KMS-11 (cell line): ENCODE data around the gene CIPC.

Experiments used
- H2AFZ ChIP-seq: fragments of 200-600 bp; sonication (generic); 2 replicates; pipeline ENCODE4 v1.6.1; 2016; ENCODE audit warnings: antibody characterized with exemption, mixed run types, low read depth
- H3K27ac ChIP-seq: fragments of 200-600 bp; sonication (generic); 2 replicates; pipeline ENCODE4 v1.6.1; 2016; ENCODE audit warnings: mild to moderate bottlenecking, mixed run types
- H3K27me3 ChIP-seq: fragments of 200-600 bp; sonication (generic); 2 replicates; pipeline ENCODE4 v1.6.1; 2017; ENCODE audit warnings: mild to moderate bottlenecking, low read depth, mixed run types, moderate library complexity; ENCODE audit not compliant: insufficient read depth
- H3K36me3 ChIP-seq: fragments of 200-600 bp; sonication (generic); 2 replicates; pipeline ENCODE4 v1.6.1; 2017; ENCODE audit warnings: mild to moderate bottlenecking, mixed run types; ENCODE audit not compliant: insufficient read depth
- H3K4me1 ChIP-seq: fragments of 200-600 bp; sonication (generic); 2 replicates; pipeline ENCODE4 v1.6.1; 2016; ENCODE audit warnings: mild to moderate bottlenecking, low read depth, mixed run types; ENCODE audit not compliant: poor library complexity, severe bottlenecking
- H3K4me2 ChIP-seq: fragments of 200-600 bp; sonication (generic); 2 replicates; pipeline ENCODE4 v1.7.0; 2016; ENCODE audit warnings: mild to moderate bottlenecking, mixed run types
- H3K4me3 ChIP-seq: fragments of 200-600 bp; sonication (generic); IDR thresholded peaks from 2 replicates; pipeline ENCODE4 v1.6.1; 2017; ENCODE audit warnings: low read depth, low read length, mixed read lengths; ENCODE audit not compliant: insufficient read depth
- H3K79me2 ChIP-seq: fragments of 200-600 bp; sonication (generic); 2 replicates; pipeline ENCODE4 v1.6.1; 2016; ENCODE audit warnings: low read depth, mixed run types; ENCODE audit not compliant: insufficient read depth
- H3K9ac ChIP-seq: fragments of 200-600 bp; sonication (generic); 2 replicates; pipeline ENCODE4 v1.6.1; 2016; ENCODE audit warnings: mild to moderate bottlenecking, mixed run types
- H4K20me1 ChIP-seq: fragments of 200-600 bp; sonication (generic); 2 replicates; pipeline ENCODE4 v1.6.1; 2016; ENCODE audit warnings: mild to moderate bottlenecking, mixed run types; ENCODE audit not compliant: insufficient read depth
- TF ChIP-seq, protein P1 (sequence below): fragments of 200-600 bp; sonication (generic); conservative IDR thresholded peaks from 2 replicates; pipeline ENCODE4 v1.6.1; 2017; ENCODE audit warnings: low read depth, mild to moderate bottlenecking, antibody characterized with exemption, low read length, moderate library complexity, mixed read lengths

Gene CIPC

DNA sequence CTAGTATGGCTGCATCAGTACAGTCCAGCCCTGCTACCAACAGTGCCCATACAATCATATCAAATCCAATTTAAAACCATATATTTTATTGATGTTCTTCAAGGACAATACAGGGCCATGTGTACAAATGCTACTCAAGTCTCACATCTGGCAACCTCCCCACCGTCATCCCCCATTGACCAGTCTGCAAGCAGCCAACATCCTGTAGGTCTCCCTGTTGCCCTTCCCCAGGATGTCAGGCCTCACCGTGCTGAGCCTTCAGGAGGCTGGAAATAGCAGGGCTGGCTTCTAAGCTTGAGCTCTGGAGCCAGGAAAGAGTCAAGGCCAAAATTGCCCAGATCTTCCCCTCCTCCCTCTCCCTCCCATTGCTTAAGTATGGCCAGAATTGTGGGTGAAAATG is 33.1 kb downstream of the CIPC start:
- H3K9ac ChIP-seq, result no peak overlapping the region
- no peak overlapping the region for H3K27ac ChIP-seq
- H3K27me3 ChIP-seq, result peaks cover 28% of the 10 kb centered on the region
- H3K4me3 ChIP-seq, result no peak overlapping the region
- no peaks in the 10 kb centered on the region for H3K4me1 ChIP-seq
- TF ChIP-seq, protein P1, sequence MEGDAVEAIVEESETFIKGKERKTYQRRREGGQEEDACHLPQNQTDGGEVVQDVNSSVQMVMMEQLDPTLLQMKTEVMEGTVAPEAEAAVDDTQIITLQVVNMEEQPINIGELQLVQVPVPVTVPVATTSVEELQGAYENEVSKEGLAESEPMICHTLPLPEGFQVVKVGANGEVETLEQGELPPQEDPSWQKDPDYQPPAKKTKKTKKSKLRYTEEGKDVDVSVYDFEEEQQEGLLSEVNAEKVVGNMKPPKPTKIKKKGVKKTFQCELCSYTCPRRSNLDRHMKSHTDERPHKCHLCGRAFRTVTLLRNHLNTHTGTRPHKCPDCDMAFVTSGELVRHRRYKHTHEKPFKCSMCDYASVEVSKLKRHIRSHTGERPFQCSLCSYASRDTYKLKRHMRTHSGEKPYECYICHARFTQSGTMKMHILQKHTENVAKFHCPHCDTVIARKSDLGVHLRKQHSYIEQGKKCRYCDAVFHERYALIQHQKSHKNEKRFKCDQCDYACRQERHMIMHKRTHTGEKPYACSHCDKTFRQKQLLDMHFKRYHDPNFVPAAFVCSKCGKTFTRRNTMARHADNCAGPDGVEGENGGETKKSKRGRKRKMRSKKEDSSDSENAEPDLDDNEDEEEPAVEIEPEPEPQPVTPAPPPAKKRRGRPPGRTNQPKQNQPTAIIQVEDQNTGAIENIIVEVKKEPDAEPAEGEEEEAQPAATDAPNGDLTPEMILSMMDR, result no peak
- H2AFZ ChIP-seq, result no peak overlapping the region
- H3K36me3 ChIP-seq, result no peaks in the 10 kb centered on the region
- no peaks in the 10 kb centered on the region for H4K20me1 ChIP-seq
- no peaks in the 10 kb centered on the region for H3K79me2 ChIP-seq
- no peak overlapping the region for H3K4me2 ChIP-seq

DNA sequence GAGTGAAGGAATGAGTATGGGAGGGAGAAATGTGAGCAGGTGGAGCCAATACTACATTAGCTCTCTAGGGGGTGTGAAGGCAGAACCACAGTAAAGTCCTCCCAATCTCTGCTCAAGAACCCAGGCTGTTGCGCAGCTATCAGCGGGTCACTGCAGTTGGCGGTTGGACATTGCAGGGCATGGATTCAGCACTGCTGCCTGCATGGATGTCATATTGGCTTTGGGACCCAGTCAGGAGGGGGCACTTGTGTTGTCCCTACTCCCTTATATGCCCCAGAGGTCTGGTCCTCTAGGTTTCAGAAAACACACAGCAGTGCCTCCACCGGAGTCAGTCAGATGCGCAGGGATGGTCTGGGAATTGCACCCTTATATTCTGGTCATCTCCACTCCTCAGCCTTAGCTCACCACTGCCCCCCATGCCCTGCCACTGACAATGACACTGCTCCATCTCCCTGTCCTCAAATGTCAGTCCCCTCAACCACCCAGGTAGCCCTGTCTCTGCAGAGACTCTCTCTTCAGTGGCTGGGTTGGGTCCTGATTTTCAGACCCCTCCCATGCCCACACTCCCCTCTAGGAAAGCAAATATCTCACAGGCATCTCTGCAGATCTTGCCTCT is 33.9 kb downstream of the CIPC start:
- no peaks in the 10 kb centered on the region for H3K4me1 ChIP-seq
- TF ChIP-seq, protein P1, result no peak
- peaks cover 27% of the 10 kb centered on the region for H3K27me3 ChIP-seq
- H4K20me1 ChIP-seq, result no peaks in the 10 kb centered on the region
- no peak overlapping the region for H3K9ac ChIP-seq
- no peak overlapping the region for H3K27ac ChIP-seq
- no peaks in the 10 kb centered on the region for H3K79me2 ChIP-seq
- H3K36me3 ChIP-seq, result no peaks in the 10 kb centered on the region
- H3K4me2 ChIP-seq, result no peak overlapping the region
- H3K4me3 ChIP-seq, result no peak overlapping the region
- no peak overlapping the region for H2AFZ ChIP-seq

DNA sequence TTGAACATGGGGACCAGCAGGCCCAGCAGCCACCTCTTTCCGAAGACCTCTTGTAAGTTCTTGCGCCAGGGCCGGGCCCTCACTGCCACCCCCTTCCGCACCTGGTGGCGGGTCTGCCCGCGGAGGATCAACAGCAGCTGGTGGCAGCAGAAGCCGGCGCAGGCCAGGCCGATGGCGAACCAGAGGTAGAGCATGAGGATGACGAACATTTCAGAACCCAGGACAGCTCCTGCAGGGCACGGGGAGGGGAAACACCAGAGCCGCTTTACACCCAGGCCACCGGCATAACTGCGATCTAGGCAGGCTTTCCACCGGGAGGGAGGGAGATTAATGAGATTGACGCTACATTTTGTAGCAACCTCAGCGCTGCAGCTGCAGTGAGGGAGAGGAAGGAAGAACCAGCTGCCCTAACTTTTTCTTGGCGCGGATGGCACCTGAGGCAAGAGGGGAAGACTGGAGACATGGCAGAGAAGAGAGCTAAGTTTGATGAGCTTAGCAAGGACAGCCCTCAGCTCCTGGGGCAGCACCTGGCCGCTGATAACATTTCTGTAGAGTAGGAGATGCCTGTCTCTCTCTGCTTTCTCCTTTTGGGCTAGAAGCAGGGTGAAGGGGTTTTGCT is 35.8 kb downstream of the CIPC start:
- TF ChIP-seq, protein P1, result no peak
- H3K27ac ChIP-seq, result no peak overlapping the region
- H3K4me2 ChIP-seq, result no peak overlapping the region
- no peak overlapping the region for H2AFZ ChIP-seq
- no peaks in the 10 kb centered on the region for H4K20me1 ChIP-seq
- H3K4me1 ChIP-seq, result no peaks in the 10 kb centered on the region
- H3K27me3 ChIP-seq, result peaks cover 25% of the 10 kb centered on the region
- no peak overlapping the region for H3K4me3 ChIP-seq
- H3K9ac ChIP-seq, result no peak overlapping the region
- H3K79me2 ChIP-seq, result no peaks in the 10 kb centered on the region
- H3K36me3 ChIP-seq, result no peaks in the 10 kb centered on the region

DNA sequence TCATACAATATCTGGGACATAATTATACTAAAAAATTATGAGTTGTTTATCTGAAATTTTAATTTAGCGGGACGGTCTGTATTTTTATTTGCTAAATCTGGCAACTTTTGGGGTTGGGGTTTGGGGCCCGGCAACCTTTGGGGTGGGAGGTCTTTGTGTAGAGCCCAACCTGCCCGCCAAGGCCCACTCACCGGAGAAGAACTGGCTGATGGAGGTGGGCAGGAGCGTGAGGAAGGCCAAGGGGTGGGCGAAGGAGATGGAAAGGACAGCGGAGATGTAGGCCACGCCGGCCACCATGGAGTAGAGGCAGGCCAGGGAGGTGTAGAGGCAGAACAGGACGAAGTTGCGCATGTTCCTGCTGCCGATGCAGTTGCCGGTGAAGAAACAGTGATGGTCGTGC is 41.0 kb downstream of the CIPC start:
- Histone ChIP-seq H3K27me3 (peaks cover 9% of the 10 kb centered on the region), H3K4me1 (no peaks in the 10 kb centered on the region), H2AFZ (no peak overlapping the region), H3K9ac (no peak overlapping the region), H3K79me2 (no peaks in the 10 kb centered on the region), H4K20me1 (no peaks in the 10 kb centered on the region), H3K36me3 (no peaks in the 10 kb centered on the region), H3K4me3 (no peak overlapping the region), H3K4me2 (no peak overlapping the region), H3K27ac (no peak overlapping the region)
- TF ChIP-seq, protein P1, result no peak
